ENCODE data around the gene UNKL. TPM values are rescaled to one million over a fixed set of nuclear protein-coding genes. Genes with fewer than 3 reads are reported as not detected.
A peak's percentile ranks its signal among the peaks of the same experiment; 100 is the strongest.

UNKL gene
- total and polyA plus RNA-seq, 2 donors (not counting 1 experiment from before 2014, with no cell fraction given), result 53.9 to 178 TPM

DNA sequence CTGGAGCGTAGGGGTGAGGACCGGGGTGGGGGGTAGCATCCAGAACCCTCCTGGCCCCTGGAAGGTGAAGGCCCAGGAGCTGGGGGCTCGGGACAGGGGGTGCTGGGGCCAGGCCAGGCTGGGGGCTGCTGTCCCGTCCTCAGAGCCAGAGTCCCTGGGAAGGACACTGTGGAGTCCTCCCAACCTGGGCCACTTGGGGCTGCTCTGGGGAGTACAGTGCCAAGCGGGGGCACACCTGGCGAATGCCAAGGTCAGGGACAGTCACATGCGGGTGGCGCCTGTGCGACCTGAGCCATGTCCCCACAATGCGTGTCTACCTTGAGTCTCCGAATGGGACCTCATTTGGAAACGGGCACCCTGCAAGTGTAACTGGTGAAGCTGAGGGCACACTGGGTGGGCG lies 15.1 kb upstream of the UNKL start:
- H3K4me3 ChIP-seq (ENCODE audit: control extremely low read depth in 1 of 5, extremely low read depth in 1 of 5, insufficient read depth in 1 of 5, low read depth in 2 of 5, low read length in 4 of 5), result no peak overlapping the region
- DNase-seq (no peak), ATAC-seq (ENCODE audit: low read depth) (no peak)
- ChIA-PET CTCF (interaction anchor here (1.2 to 3.4 kb wide), 5 partner anchors 42 to 276 kb away, joined by 4 to 22 read pairs (median 7); partner anchors contain the start of gene MAPK8IP3), POLR2A (interaction anchor here (0.6 to 1.3 kb wide), 2 partner anchors 9 to 567 kb away, joined by 3 to 9 read pairs; partner anchors contain the start of gene UQCC4)
- H3K9ac ChIP-seq (ENCODE audit: low read length), result no peak overlapping the region
- no peak overlapping the region for H3K4me2 ChIP-seq (replicated peaks; ENCODE audit: low read depth, low read length, poor library complexity, severe bottlenecking)
- H3K27me3 ChIP-seq (replicated peaks in 1 of 4; ENCODE audit: control extremely low read depth in 1 of 4, control insufficient read depth in 3 of 4, insufficient read depth in 4 of 4, low read length in 3 of 4), result no peaks in the 10 kb centered on the region
- no peak overlapping the region for H3K27ac ChIP-seq (ENCODE audit: low read length in 2 of 2)
- no peaks in the 10 kb centered on the region for H3K9me3 ChIP-seq (ENCODE audit: control extremely low read depth in 1 of 3, control insufficient read depth in 2 of 3, insufficient read depth in 1 of 3, low read length in 2 of 3)
- no peak overlapping the region for H2AFZ ChIP-seq (ENCODE audit: insufficient read depth, low read depth, low read length, poor library complexity, severe bottlenecking)
- no peak for TF ChIP-seq CTCF (IDR thresholded peaks at IDR 0.05)
- no peak for TF ChIP-seq EZH2 (IDR thresholded peaks at IDR 0.05; ENCODE audit: borderline replicate concordance, insufficient read depth, low read depth, low read length, poor library complexity, severe bottlenecking)
- intact Hi-C loops (cut with micrococcal nuclease), result no loop called here
- H3K79me2 ChIP-seq (ENCODE audit: control insufficient read depth, insufficient read depth, low read length), result no peaks in the 10 kb centered on the region
- Mint-ChIP-seq H3K27ac (no peak overlapping the region), H3K27me3 (no peaks in the 10 kb centered on the region), H3K9me3 (ENCODE audit: insufficient read depth) (no peaks in the 10 kb centered on the region), H3K4me1 (peaks cover 5% of the 10 kb centered on the region), H3K4me3 (no peak overlapping the region)
- H3K36me3 ChIP-seq (replicated peaks in 1 of 2; ENCODE audit: control extremely low read depth in 1 of 2, control insufficient read depth in 1 of 2, extremely low read depth in 1 of 2, insufficient read depth in 2 of 2, low read length in 1 of 2), result no peaks in the 10 kb centered on the region
- H3K4me1 ChIP-seq (ENCODE audit: control insufficient read depth in 2 of 2, insufficient read depth in 2 of 2, low read length in 2 of 2), result peaks cover 19 to 42% of the 10 kb centered on the region in 2 donors
- H4K20me1 ChIP-seq (ENCODE audit: control insufficient read depth, insufficient read depth, low read length, poor library complexity, severe bottlenecking), result no peaks in the 10 kb centered on the region
- 94% methylated on average over 13 of the region's 13 CpGs for WGBS (ENCODE audit: insufficient coverage)

DNA sequence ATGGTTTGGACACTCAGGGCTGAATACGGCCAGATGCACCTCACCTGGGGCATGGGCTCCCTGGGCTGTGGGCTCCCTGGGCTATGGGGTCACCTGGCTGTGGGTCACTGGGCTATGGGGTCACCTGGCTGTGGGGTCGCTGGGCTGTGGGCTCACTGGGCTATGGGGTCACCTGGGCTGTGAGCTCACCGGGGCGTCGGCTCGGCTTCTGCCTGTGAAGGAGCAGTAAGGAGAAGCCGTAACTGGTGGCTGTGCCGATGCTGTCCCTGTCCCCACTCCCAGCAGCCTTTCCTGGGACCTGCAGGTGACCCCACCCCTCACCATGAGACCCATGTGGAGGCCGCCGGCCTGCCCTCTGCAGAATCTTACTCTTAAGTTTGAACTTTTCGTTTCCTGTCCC lies 14.5 kb upstream of the UNKL start:
- CTCF ChIA-PET, result interaction anchor here (0.6 to 3.4 kb wide), 10 partner anchors 43 to 277 kb away, joined by 3 to 22 read pairs (median 4); partner anchors contain the start of genes MAPK8IP3 and TELO2

More for the DNA sequence above, 14.5 kb upstream of the UNKL start:
- H3K4me1 Mint-ChIP-seq, result peaks cover 5% of the 10 kb centered on the region
- H3K27ac Mint-ChIP-seq, result peak overlapping the region; percentile 46
- H3K9me3 ChIP-seq (ENCODE audit: control extremely low read depth in 1 of 3, control insufficient read depth in 2 of 3, insufficient read depth in 1 of 3, low read length in 2 of 3), result no peaks in the 10 kb centered on the region
- WGBS (ENCODE audit: insufficient coverage), result 80% methylated on average over 11 of the region's 11 CpGs
- no peak overlapping the region for H3K4me3 ChIP-seq (ENCODE audit: control extremely low read depth in 1 of 5, extremely low read depth in 1 of 5, insufficient read depth in 1 of 5, low read depth in 2 of 5, low read length in 4 of 5)
- DNase-seq (no peak), ATAC-seq (ENCODE audit: low read depth) (no peak)
- no peaks in the 10 kb centered on the region for H3K27me3 Mint-ChIP-seq
- intact Hi-C loops (cut with micrococcal nuclease), result no loop called here
- no peak for TF ChIP-seq CTCF (IDR thresholded peaks at IDR 0.05)
- TF ChIP-seq EZH2 (IDR thresholded peaks at IDR 0.05; ENCODE audit: borderline replicate concordance, insufficient read depth, low read depth, low read length, poor library complexity, severe bottlenecking), result no peak
- no peaks in the 10 kb centered on the region for H3K27me3 ChIP-seq (replicated peaks in 1 of 4; ENCODE audit: control extremely low read depth in 1 of 4, control insufficient read depth in 3 of 4, insufficient read depth in 4 of 4, low read length in 3 of 4)
- H3K4me3 Mint-ChIP-seq, result no peak overlapping the region
- POLR2A ChIA-PET, result interaction anchor here (0.6 to 1.3 kb wide), 3 partner anchors 8 to 567 kb away, joined by 3 to 9 read pairs (median 9); partner anchors contain the start of gene UQCC4
- H4K20me1 ChIP-seq (ENCODE audit: control insufficient read depth, insufficient read depth, low read length, poor library complexity, severe bottlenecking), result no peaks in the 10 kb centered on the region
- peak overlapping the region; percentile 35 for H3K9ac ChIP-seq (ENCODE audit: low read length)
- H3K4me1 ChIP-seq (ENCODE audit: control insufficient read depth in 2 of 2, insufficient read depth in 2 of 2, low read length in 2 of 2), result peaks cover 19 to 42% of the 10 kb centered on the region in 2 donors
- no peak overlapping the region for H3K27ac ChIP-seq (ENCODE audit: low read length in 2 of 2)
- no peaks in the 10 kb centered on the region for H3K36me3 ChIP-seq (replicated peaks in 1 of 2; ENCODE audit: control extremely low read depth in 1 of 2, control insufficient read depth in 1 of 2, extremely low read depth in 1 of 2, insufficient read depth in 2 of 2, low read length in 1 of 2)
- no peaks in the 10 kb centered on the region for H3K79me2 ChIP-seq (ENCODE audit: control insufficient read depth, insufficient read depth, low read length)
- H2AFZ ChIP-seq (ENCODE audit: insufficient read depth, low read depth, low read length, poor library complexity, severe bottlenecking), result peak overlapping the region; percentile 66
- no peaks in the 10 kb centered on the region for H3K9me3 Mint-ChIP-seq (ENCODE audit: insufficient read depth)
- H3K4me2 ChIP-seq (replicated peaks; ENCODE audit: low read depth, low read length, poor library complexity, severe bottlenecking), result peak overlapping the region; percentile 76

Data from B cell (primary cell).